ENCODE measurements around the gene ANK2. TPM values are rescaled to one million over a fixed set of nuclear protein-coding genes. Genes with fewer than 3 reads are reported as not detected.

ANK2 gene
- total and polyA plus RNA-seq, 5 donors from 2014 or later: not detected

GRCh38 chr4:113028074-113028473, 21.4 kb upstream of the ANK2 start:
- peaks cover 0 to 2% (median 0%) of the 10 kb centered on the region in 7 donors for H3K9me3 Mint-ChIP-seq
- no peak overlapping the region for H3K27ac Mint-ChIP-seq
- H3K36me3 ChIP-seq (ENCODE audit: control insufficient read depth, insufficient read depth, low read length): no peaks in the 10 kb centered on the region
- H3K36me3 Mint-ChIP-seq: no peaks in the 10 kb centered on the region
- H3K27me3 Mint-ChIP-seq: peaks cover 4% of the 10 kb centered on the region
- no peak overlapping the region for H3K27ac ChIP-seq (ENCODE audit: insufficient read depth, low read length, poor library complexity, severe bottlenecking)
- H3K4me1 Mint-ChIP-seq: no peaks in the 10 kb centered on the region
- DNase-seq: no peak
- peaks cover 2% of the 10 kb centered on the region for H3K27me3 ChIP-seq (ENCODE audit: control insufficient read depth, insufficient read depth, low read length)
- no peaks in the 10 kb centered on the region for H3K4me1 ChIP-seq (ENCODE audit: control insufficient read depth, insufficient read depth, low read length, poor library complexity, severe bottlenecking)
- H3K4me3 ChIP-seq (ENCODE audit: low read depth, low read length): no peak overlapping the region
- no peak for ATAC-seq (ENCODE audit: low read depth in 2 of 2)
- no peaks in the 10 kb centered on the region for H3K9me3 ChIP-seq (ENCODE audit: control insufficient read depth in 2 of 2, low read length in 2 of 2)
- H3K4me3 Mint-ChIP-seq: no peak overlapping the region

GRCh38 chr4:113031212-113031611, 18.2 kb upstream of the ANK2 start:
- Histone ChIP-seq H3K27ac (ENCODE audit: insufficient read depth, low read length, poor library complexity, severe bottlenecking) (no peak overlapping the region), H3K4me1 (ENCODE audit: control insufficient read depth, insufficient read depth, low read length, poor library complexity, severe bottlenecking) (no peaks in the 10 kb centered on the region), H3K4me3 (ENCODE audit: low read depth, low read length) (no peak overlapping the region), H3K27me3 (ENCODE audit: control insufficient read depth, insufficient read depth, low read length) (peaks cover 2% of the 10 kb centered on the region), H3K36me3 (ENCODE audit: control insufficient read depth, insufficient read depth, low read length) (no peaks in the 10 kb centered on the region), H3K9me3 (ENCODE audit: control insufficient read depth in 2 of 2, low read length in 2 of 2) (no peaks in the 10 kb centered on the region)
- Mint-ChIP-seq H3K4me1 (no peaks in the 10 kb centered on the region), H3K4me3 (no peak overlapping the region), H3K27me3 (peaks cover 4% of the 10 kb centered on the region), H3K27ac (no peak overlapping the region), H3K36me3 (no peaks in the 10 kb centered on the region), H3K9me3 (peaks cover 0 to 2% (median 0%) of the 10 kb centered on the region in 7 donors)
- ATAC-seq (ENCODE audit: low read depth in 2 of 2) (no peak), DNase-seq (no peak)

- Histone ChIP-seq H3K9me3 (ENCODE audit: control insufficient read depth in 2 of 2, low read length in 2 of 2) (no peaks in the 10 kb centered on the region), H3K4me1 (ENCODE audit: control insufficient read depth, insufficient read depth, low read length, poor library complexity, severe bottlenecking) (no peaks in the 10 kb centered on the region), H3K4me3 (ENCODE audit: low read depth, low read length) (no peak overlapping the region), H3K36me3 (ENCODE audit: control insufficient read depth, insufficient read depth, low read length) (no peaks in the 10 kb centered on the region), H3K27ac (ENCODE audit: insufficient read depth, low read length, poor library complexity, severe bottlenecking) (no peak overlapping the region), H3K27me3 (ENCODE audit: control insufficient read depth, insufficient read depth, low read length) (no peaks in the 10 kb centered on the region)
- Mint-ChIP-seq H3K27ac (no peak overlapping the region), H3K4me1 (no peaks in the 10 kb centered on the region), H3K27me3 (no peaks in the 10 kb centered on the region), H3K36me3 (no peaks in the 10 kb centered on the region), H3K9me3 (peaks cover 0 to 4% (median 0%) of the 10 kb centered on the region in 7 donors), H3K4me3 (no peak overlapping the region)
- DNase-seq (no peak), ATAC-seq (ENCODE audit: low read depth in 2 of 2) (no peak)
These were observed 8.7 kb upstream of the ANK2 start for GRCh38 chr4:113040793-113041192.

GRCh38 chr4:113042502-113042901, 7.0 kb upstream of the ANK2 start:
- H3K36me3 ChIP-seq (ENCODE audit: control insufficient read depth, insufficient read depth, low read length): no peaks in the 10 kb centered on the region

GRCh38 chr4:113043591-113043990, 5.9 kb upstream of the ANK2 start:
- no peak overlapping the region for H3K4me3 ChIP-seq (ENCODE audit: low read depth, low read length)
- H3K27ac Mint-ChIP-seq: no peak overlapping the region
- no peaks in the 10 kb centered on the region for H3K4me1 Mint-ChIP-seq
- no peaks in the 10 kb centered on the region for H3K27me3 Mint-ChIP-seq
- no peaks in the 10 kb centered on the region for H3K9me3 ChIP-seq (ENCODE audit: control insufficient read depth in 2 of 2, low read length in 2 of 2)
- ATAC-seq (ENCODE audit: low read depth in 2 of 2) (no peak), DNase-seq (no peak)
- no peaks in the 10 kb centered on the region for H3K36me3 ChIP-seq (ENCODE audit: control insufficient read depth, insufficient read depth, low read length)
- H3K4me1 ChIP-seq (ENCODE audit: control insufficient read depth, insufficient read depth, low read length, poor library complexity, severe bottlenecking): no peaks in the 10 kb centered on the region
- peaks cover 0 to 4% (median 0%) of the 10 kb centered on the region in 7 donors for H3K9me3 Mint-ChIP-seq
- no peak overlapping the region for H3K4me3 Mint-ChIP-seq
- no peak overlapping the region for H3K27ac ChIP-seq (ENCODE audit: insufficient read depth, low read length, poor library complexity, severe bottlenecking)
- no peaks in the 10 kb centered on the region for H3K36me3 Mint-ChIP-seq
- no peaks in the 10 kb centered on the region for H3K27me3 ChIP-seq (ENCODE audit: control insufficient read depth, insufficient read depth, low read length)

More at GRCh38 chr4:113042502-113042901, 7.0 kb upstream of the ANK2 start:
- no peaks in the 10 kb centered on the region for H3K36me3 Mint-ChIP-seq
- Histone ChIP-seq H3K4me3 (ENCODE audit: low read depth, low read length) (no peak overlapping the region), H3K27ac (ENCODE audit: insufficient read depth, low read length, poor library complexity, severe bottlenecking) (no peak overlapping the region), H3K27me3 (ENCODE audit: control insufficient read depth, insufficient read depth, low read length) (no peaks in the 10 kb centered on the region), H3K9me3 (ENCODE audit: control insufficient read depth in 2 of 2, low read length in 2 of 2) (no peaks in the 10 kb centered on the region), H3K4me1 (ENCODE audit: control insufficient read depth, insufficient read depth, low read length, poor library complexity, severe bottlenecking) (no peaks in the 10 kb centered on the region)
- no peak for DNase-seq
- no peaks in the 10 kb centered on the region for H3K27me3 Mint-ChIP-seq
- no peak overlapping the region for H3K27ac Mint-ChIP-seq
- no peak for ATAC-seq (ENCODE audit: low read depth in 2 of 2)
- no peaks in the 10 kb centered on the region for H3K4me1 Mint-ChIP-seq
- H3K4me3 Mint-ChIP-seq: no peak overlapping the region
- H3K9me3 Mint-ChIP-seq: peaks cover 0 to 4% (median 0%) of the 10 kb centered on the region in 7 donors

GRCh38 chr4:113050371-113050755, 910 bp downstream of the ANK2 start:
- Histone ChIP-seq H3K4me3 (ENCODE audit: low read depth, low read length) (no peak overlapping the region), H3K4me1 (ENCODE audit: control insufficient read depth, insufficient read depth, low read length, poor library complexity, severe bottlenecking) (no peaks in the 10 kb centered on the region), H3K27ac (ENCODE audit: insufficient read depth, low read length, poor library complexity, severe bottlenecking) (no peak overlapping the region), H3K36me3 (ENCODE audit: control insufficient read depth, insufficient read depth, low read length) (no peaks in the 10 kb centered on the region), H3K27me3 (ENCODE audit: control insufficient read depth, insufficient read depth, low read length) (no peaks in the 10 kb centered on the region), H3K9me3 (ENCODE audit: control insufficient read depth in 2 of 2, low read length in 2 of 2) (no peaks in the 10 kb centered on the region)
- no peaks in the 10 kb centered on the region for H3K9me3 Mint-ChIP-seq
- no peaks in the 10 kb centered on the region for H3K4me1 Mint-ChIP-seq
- no peak overlapping the region for H3K4me3 Mint-ChIP-seq
- no peaks in the 10 kb centered on the region for H3K36me3 Mint-ChIP-seq
- DNase-seq (no peak), ATAC-seq (ENCODE audit: low read depth in 2 of 2) (no peak)
- no peak overlapping the region for H3K27ac Mint-ChIP-seq
- peaks cover 6% of the 10 kb centered on the region for H3K27me3 Mint-ChIP-seq

- DNase-seq (no peak), ATAC-seq (ENCODE audit: low read depth in 2 of 2) (no peak)
- H3K27ac Mint-ChIP-seq: no peak overlapping the region
- H3K9me3 ChIP-seq (ENCODE audit: control insufficient read depth in 2 of 2, low read length in 2 of 2): no peaks in the 10 kb centered on the region
- H3K27me3 Mint-ChIP-seq: peaks cover 6% of the 10 kb centered on the region
- no peak overlapping the region for H3K4me3 ChIP-seq (ENCODE audit: low read depth, low read length)
- H3K4me1 Mint-ChIP-seq: no peaks in the 10 kb centered on the region
- H3K27me3 ChIP-seq (ENCODE audit: control insufficient read depth, insufficient read depth, low read length): no peaks in the 10 kb centered on the region
- H3K36me3 ChIP-seq (ENCODE audit: control insufficient read depth, insufficient read depth, low read length): no peaks in the 10 kb centered on the region
- no peak overlapping the region for H3K27ac ChIP-seq (ENCODE audit: insufficient read depth, low read length, poor library complexity, severe bottlenecking)
- H3K4me1 ChIP-seq (ENCODE audit: control insufficient read depth, insufficient read depth, low read length, poor library complexity, severe bottlenecking): no peaks in the 10 kb centered on the region
- no peaks in the 10 kb centered on the region for H3K36me3 Mint-ChIP-seq
- no peaks in the 10 kb centered on the region for H3K9me3 Mint-ChIP-seq
- H3K4me3 Mint-ChIP-seq: no peak overlapping the region
These were observed 1.4 kb downstream of the ANK2 start for GRCh38 chr4:113050837-113051236.

- Mint-ChIP-seq H3K36me3 (no peaks in the 10 kb centered on the region), H3K4me1 (no peaks in the 10 kb centered on the region)
- no peaks in the 10 kb centered on the region for H3K36me3 ChIP-seq (ENCODE audit: control insufficient read depth, insufficient read depth, low read length)
These were observed 1.9 kb downstream of the ANK2 start for GRCh38 chr4:113051361-113051760.

More at GRCh38 chr4:113051361-113051760, 1.9 kb downstream of the ANK2 start:
- ATAC-seq (ENCODE audit: low read depth in 2 of 2) (no peak), DNase-seq (no peak)
- Mint-ChIP-seq H3K4me3 (no peak overlapping the region), H3K9me3 (no peaks in the 10 kb centered on the region), H3K27ac (no peak overlapping the region), H3K27me3 (peaks cover 6% of the 10 kb centered on the region)
- Histone ChIP-seq H3K9me3 (ENCODE audit: control insufficient read depth in 2 of 2, low read length in 2 of 2) (no peaks in the 10 kb centered on the region), H3K4me3 (ENCODE audit: low read depth, low read length) (no peak overlapping the region), H3K4me1 (ENCODE audit: control insufficient read depth, insufficient read depth, low read length, poor library complexity, severe bottlenecking) (no peaks in the 10 kb centered on the region), H3K27ac (ENCODE audit: insufficient read depth, low read length, poor library complexity, severe bottlenecking) (no peak overlapping the region), H3K27me3 (ENCODE audit: control insufficient read depth, insufficient read depth, low read length) (no peaks in the 10 kb centered on the region)

Data from CD4-positive, CD25-positive, alpha-beta regulatory T cell (primary cell).